ENCODE results near the gene CEP68.
"Not testable (repeated sequence)": the region's sequence is repeated elsewhere in the genome, so short reads cannot be mapped to it uniquely, and the experiment has no call there.

The CEP68 gene

GRCh38 chr2:65032019-65032975 lies 23.9 kb upstream of the CEP68 start:
- no peak overlapping the region for H3K4me3 ChIP-seq (ENCODE audit: low read length)
- TF ChIP-seq CTCF (conservative IDR thresholded peaks at IDR 0.05; ENCODE audit: low read depth, low read length): no peak
- DNase-seq (ENCODE audit: low read depth): no peak

GRCh38 chr2:65033178-65033577 lies 23.0 kb upstream of the CEP68 start:
- H3K4me3 ChIP-seq (ENCODE audit: low read length): no peak overlapping the region
- TF ChIP-seq CTCF (conservative IDR thresholded peaks at IDR 0.05; ENCODE audit: low read depth, low read length): no peak
- no peak for DNase-seq (ENCODE audit: low read depth)

GRCh38 chr2:65033667-65034066 lies 22.5 kb upstream of the CEP68 start:
- not testable (repeated sequence) for DNase-seq (ENCODE audit: low read depth)

DNA sequence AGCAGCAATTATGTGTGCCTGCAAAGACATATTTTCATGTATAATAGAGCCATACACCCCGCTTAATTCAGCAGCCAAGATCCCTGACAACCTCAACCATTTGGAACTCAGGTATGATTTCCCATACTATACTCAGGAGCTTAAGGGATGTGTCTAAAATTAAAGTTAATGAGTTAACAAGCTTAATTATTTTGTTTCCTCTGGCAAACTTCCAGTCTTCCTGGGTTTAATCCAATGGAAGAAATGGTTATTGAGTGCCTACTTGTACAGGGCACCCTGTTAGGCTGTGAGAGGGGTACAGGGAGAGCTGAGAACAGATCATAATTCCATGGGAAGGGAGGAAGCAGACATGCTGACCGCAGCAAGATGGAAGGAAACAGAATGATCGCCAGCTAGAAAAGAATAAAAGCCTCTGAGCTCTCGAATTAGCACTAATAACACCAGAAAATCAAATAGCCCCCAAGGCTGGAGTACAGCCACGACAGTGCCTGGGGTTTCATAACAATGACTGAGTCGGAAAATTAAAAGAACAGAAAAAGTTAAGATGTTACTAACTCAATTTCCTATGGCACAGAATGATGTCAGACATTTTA lies 20.8 kb upstream of the CEP68 start:
- DNase-seq (ENCODE audit: low read depth): no peak
- no peak for TF ChIP-seq CTCF (conservative IDR thresholded peaks at IDR 0.05; ENCODE audit: low read depth, low read length)

More at GRCh38 chr2:65033667-65034066, 22.5 kb upstream of the CEP68 start:
- not testable (repeated sequence) for H3K4me3 ChIP-seq (ENCODE audit: low read length)

GRCh38 chr2:65037178-65037577 lies 19.0 kb upstream of the CEP68 start:
- H3K4me3 ChIP-seq (ENCODE audit: low read length): no peak overlapping the region
- no peak for DNase-seq (ENCODE audit: low read depth)
- TF ChIP-seq CTCF (conservative IDR thresholded peaks at IDR 0.05; ENCODE audit: low read depth, low read length): no peak

More for the DNA sequence above, 20.8 kb upstream of the CEP68 start:
- H3K4me3 ChIP-seq (ENCODE audit: low read length): no peak overlapping the region

DNA sequence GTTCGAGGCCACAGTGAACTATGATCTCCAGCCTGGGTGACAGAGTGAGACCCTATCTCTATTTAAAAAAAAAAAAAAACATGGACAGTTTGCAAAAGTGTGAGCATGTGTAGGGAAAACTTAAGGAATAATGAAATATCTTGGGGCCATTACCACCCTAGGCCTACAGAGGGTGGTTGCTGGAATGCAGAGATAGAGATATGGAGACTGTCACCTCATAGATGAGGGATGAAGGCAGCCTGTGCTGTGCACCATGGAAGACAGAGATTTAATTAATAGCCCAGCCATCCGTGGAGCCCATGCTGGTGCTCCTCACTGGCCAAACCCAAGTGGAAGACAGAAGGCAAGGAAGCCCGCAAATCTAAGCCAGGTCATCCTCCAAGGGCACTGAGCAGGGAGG lies 16.6 kb upstream of the CEP68 start:
- H3K4me3 ChIP-seq (ENCODE audit: low read length): no peak overlapping the region
- no peak for DNase-seq (ENCODE audit: low read depth)
- no peak for TF ChIP-seq CTCF (conservative IDR thresholded peaks at IDR 0.05; ENCODE audit: low read depth, low read length)

GRCh38 chr2:65040400-65041261 lies 15.6 kb upstream of the CEP68 start:
- peak; percentile 98 for TF ChIP-seq CTCF (conservative IDR thresholded peaks at IDR 0.05; ENCODE audit: low read depth, low read length)
- no peak overlapping the region for H3K4me3 ChIP-seq (ENCODE audit: low read length)
- no peak for DNase-seq (ENCODE audit: low read depth)

Measured in retinal pigment epithelial cell (primary cell).